ENCODE measurements around the gene FAM210A.

The FAM210A gene

DNA sequence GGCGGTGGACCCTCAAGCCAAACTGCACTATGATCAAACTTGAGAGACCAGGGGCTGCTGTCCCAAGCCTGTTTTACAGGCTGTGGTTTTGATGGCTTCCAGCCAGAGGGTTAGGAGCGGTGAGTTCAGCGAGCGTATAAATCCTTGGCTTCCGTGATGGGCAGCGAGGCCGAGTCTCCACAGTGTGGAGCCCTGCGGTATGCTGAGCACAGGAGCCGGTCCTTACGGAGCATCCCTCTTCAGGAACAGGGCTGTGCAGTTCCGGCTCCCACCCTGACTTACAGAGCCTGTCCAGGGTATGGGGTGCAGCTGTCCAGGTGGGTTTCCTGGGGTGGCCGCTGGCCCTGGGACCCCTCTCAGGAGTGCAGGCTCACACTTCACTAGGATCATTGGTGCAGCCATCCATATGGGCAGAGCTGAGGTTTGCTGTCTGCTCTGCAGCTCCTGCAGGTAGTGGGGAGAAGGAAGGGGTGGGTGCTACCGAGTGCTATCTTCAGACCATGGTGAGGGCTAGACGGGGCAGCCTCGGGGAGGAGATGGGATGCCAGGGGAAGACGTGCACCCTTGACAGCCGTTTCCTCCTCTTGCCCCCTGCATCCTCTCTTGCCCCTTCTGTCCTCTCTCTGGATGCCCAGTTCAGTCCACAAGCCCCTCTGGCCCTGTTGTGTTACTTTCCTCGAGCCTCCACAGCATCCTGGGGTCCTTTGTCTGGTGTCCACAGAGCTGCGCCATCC, 104.3 kb downstream of the FAM210A start:
- no peak for DNase-seq (ENCODE audit: low read depth, low spot score)

DNA sequence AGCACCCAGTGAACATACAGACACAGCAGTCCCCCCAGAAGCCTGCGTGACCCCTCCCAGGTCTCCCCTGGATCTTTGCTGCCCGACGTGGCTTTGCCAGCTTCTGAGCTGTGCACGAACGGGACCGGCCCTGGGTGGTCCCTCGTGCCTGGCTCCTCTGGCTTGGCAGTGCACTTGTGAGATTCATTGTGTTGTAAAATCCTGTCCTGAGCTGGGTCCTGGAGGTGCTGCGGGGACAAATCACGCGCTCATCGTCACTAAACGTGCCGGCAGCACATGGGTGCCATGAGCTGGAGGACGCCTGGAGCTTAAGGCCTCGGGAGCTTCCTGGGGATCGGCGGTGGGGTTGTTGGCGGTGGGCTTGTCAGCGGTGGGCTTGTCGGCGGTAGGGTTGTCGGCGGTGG, 104.9 kb downstream of the FAM210A start:
- no peak for DNase-seq (ENCODE audit: low read depth, low spot score)

DNA sequence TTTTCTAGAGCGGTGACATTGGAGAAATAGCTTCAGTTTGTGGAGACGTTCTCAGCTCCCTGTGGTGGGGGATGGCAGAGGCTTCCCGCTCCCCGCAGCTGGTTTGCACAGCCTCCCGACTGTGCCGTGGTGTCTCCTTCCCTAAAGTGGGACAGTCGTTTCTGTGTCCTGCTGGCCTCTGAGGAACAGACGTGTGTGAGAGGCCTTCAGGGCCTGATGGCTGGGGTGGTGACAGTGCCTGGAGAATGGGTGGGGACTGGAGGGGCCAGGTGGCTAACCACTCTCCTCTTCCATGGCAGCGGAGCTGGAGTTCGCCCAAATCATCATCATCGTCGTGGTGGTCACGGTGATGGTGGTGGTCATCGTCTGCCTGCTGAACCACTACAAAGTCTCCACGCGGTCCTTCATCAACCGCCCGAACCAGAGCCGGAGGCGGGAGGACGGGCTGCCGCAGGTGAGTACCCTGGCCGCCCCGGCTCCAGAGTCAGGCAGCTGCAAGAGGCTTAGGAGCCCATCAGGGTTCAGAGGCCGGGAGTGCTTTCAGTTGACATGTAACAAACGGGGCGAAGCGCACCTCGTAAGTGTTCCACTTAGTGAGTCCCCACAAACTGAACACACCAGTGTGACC, 105.4 kb downstream of the FAM210A start:
- DNase-seq (ENCODE audit: low read depth, low spot score): no peak

DNA sequence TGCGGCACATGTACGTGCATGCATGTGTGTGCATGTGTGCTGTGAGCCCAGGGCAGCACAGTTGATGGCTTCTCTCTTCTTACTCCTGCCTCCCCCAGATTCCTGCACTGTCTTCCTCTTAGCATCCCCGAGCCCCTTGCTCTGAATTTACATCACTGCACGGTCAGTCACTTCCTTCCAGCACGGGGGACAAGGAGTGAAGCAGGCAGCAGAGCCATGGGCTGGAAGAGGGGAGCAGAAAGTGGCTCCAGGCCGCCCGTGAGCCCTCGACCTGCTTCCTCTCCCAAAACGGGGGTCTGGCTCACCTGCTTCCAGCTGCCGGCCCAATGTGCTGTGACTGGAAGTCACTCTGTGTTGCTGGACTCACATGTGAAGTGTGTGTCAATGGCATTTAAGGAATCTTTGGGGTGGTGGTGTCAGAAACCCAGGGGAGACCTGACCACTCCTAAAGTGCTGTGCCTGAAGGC, 106.1 kb downstream of the FAM210A start:
- DNase-seq (ENCODE audit: low read depth, low spot score): no peak

DNA sequence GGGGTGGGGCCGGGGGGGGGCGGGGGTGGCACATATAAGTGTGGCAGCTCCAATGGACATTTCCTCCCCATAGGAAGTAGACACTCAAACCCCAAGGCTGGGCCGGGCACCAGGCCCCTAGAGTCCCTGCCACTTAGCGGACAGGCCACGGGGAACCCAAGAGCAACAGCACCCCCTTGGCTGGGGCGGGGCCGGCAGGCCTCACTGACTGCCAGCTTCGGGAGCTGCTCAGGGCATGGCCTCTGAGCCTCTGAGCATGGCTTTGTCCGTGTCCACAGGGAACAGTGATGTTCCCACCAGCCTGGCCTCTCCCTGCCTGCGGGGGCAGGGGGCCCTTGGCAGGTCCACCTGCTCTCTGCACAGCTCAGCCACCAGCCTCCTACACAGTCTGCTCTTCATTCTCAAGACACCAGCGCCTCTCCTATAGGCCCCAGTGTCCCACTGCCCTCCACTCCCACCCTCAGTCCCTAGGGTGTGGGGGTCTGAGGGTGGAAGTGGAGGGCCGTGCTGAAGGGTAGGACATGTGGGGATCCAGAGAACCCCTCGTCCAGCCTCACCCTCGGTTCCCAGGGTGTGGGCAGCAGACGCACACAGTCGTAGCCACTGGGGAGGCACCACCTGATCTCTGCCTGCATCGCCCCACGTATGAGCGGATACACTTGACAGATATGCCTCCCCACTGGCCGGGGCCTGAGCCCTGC, 106.7 kb downstream of the FAM210A start:
- no peak for DNase-seq (ENCODE audit: low read depth, low spot score)

DNA sequence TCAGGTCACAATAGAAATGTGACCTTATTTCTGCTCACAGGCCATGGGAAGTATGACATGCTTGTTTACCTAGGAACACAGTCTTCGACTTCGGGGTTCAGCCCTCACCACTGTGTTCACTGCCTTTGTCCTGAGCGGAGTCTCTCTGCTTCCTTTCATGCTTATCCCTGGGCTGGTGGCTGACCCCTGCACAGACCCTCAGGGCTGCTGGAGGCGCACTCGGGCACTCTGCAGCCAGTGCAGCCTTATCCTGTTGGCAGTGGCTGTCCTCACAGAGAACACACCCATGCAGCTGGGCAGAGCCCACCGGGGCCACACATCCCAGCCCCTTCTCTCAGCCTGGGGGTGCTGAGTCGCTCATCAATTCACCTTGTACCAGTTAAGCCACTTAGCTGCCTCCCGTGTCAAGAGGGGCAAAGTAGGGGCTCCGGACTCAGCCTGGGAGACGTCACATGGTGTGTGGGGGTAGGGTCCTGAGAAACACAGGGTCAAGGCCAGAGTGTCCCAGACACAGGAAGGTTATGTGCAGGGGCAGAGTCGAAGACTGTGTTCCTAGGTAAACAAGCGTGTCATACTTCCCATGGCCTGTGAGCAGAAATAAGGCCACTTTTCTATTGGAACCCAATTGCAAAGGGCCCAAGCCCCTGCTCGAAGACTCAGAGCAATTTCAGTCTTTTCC, 107.5 kb downstream of the FAM210A start:
- no peak for DNase-seq (ENCODE audit: low read depth, low spot score)

DNA sequence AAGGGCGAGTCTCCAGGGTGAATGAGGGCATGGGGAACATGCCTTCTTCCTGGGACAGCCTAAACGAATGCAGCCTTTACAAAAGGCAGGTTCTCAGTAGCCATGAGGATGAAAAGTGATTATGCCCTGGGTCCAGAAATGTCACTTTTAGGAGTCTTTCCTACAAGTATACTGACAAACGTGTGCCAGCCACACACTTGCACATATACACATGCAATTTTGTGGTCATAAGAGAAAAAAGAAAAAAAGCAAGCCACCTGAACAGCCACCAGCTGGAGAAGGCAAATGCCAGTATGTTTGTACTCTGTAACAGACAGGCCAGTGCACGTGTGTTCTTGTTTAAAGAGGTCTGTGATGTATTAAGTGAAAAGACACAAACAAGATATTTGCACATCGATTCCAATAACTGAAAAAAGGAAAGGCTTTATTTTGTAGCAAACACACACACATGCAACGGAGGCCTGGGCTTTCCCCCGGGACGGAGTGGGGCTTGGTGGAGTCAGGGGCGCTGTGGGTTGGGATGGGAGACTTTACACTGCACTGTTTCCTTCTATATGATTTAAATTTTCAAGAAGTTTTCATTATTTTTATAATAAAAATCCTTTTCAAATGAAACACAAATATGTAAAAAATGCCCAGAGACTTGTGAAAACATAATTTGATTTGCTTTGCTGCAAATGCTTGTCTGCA, 108.4 kb downstream of the FAM210A start:
- no peak for DNase-seq (ENCODE audit: low read depth, low spot score)

DNA sequence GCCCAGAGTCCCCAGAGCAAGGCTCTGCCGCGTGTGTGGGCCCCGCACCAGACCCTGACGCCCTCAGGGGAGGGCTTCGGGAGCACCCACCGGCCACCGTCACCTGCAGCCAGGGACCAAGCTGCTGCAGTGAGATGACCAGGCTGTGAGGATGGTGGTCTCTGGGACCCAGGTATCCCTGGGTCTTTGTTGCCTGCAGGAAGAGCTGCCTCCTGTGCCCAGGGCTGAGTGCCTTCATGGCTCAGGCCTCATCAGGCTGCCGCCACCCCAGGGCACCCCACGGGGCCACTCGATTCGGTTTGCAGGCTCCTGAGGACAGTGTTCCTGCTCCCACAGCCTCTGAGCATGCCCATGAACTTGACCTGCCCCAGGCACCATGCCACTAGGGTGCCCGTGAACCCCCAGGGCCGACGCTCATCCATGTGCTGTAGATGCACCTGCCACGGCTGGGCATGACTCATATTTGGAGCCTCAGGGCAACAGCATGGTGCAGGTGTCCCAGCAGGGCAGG, 109.8 kb downstream of the FAM210A start:
- DNase-seq (ENCODE audit: low read depth, low spot score): no peak

DNA sequence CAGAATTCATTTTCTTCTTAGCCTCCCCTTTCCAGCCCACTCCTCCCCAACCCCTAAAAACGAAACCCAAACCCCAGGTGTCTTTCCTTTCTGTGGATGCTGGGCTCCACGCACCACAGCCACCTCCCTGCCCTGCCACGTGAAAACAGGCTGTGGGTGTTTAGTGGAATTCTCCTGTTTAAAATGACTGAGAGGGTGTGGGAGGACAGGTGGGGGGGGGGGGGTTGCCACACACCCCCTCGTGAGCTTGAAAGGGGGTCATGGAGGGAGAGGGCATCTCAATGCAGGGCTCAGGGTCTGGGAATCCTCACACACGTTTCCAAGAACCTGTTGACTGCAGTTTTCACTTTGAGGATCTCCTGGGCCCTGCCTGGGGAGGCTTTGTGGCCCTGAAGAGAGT, 110.3 kb downstream of the FAM210A start:
- DNase-seq (ENCODE audit: low read depth, low spot score): no peak

DNA sequence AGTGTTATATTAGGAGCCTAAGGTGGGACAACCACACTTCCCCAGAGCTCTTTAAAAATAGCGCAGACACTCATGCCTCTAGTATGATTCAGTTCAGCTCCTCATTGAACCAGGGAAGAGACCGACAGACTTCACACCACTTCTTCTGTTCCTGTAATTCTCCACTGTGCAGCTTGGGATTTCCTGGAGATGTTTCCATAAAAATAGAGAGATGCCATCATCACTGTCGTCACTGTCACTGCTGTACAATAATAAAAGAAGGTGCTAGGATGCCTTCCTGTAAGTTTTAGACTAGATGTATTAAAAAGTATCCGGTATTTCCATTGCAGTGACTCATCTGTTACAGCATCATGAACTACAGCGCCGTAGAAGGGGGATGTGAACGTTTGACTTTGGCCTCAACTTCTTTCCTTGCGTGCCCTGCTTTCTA, 110.9 kb downstream of the FAM210A start:
- DNase-seq (ENCODE audit: low read depth, low spot score): no peak

DNA sequence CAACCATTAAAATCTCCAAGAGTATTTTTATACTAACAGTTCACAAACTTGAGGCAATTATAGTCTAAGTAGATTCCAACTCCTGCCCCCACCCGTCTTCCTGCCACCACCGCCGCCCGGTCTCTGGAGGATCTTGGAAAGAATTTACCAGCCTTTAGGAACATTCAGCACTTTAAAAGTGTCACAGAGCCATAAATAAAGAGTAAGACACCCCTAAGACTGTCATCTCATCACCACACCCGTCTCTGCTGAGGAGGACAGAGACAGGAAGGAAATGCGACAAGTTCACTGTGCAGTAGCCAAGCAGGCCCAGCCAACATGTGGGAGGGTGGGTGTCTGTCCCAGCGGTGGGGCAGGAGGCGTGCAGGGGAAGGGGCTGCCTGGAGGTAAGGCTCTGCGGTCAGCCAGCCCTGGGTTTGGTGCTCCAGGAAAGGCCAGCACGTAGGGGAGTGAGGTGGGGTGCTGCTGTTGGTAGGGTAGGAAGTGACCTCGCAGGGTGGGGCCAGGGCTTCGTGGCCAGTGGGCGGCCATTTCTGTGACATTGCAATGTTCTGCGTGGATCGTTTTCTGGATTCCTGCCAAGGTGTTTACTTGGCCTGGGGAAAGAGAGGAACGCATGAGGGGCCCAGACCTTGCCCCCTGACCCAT, 111.6 kb downstream of the FAM210A start:
- DNase-seq (ENCODE audit: low read depth, low spot score): no peak

DNA sequence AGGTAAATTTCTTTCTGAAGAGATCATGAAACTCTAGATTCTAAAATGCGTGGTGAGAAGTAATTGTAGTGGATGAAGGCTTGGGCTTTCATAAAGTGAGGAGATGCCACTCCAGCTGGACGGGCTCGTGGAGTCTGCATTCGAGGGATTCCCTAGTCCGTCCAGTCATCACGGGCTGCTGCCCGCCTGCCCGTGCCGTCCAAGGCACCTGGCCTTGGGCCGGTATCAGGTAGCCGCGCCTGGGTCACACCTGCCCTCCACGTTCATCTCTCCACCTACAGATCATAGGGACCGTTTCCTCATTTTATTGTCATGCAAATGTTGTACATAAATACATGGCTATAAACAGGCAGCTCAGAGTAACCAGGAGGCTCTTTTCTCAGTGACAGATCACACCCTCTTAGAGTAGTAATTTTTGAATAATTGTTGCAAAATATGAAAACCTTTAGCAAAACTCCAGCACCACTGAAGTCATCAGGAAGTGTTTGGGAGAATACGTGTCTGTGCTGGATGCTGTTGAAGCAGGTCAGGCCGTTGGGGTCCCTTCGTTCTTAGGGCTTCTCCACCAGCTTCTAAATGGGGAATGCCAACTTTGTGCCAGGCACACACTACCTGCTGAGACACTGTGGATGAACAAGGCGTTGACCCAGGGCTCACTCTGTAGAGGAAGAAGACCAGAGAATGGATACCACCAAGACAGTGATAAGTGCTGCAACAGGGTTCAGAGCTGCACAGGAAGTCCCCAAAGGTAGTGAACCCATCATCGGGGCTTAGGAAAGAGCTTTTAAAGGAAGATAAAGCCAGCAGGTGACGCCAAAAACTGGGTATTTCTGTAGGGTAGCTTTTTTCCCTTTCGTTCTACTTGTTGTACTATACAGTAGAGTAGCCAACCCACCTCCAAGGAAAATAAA, 112.5 kb downstream of the FAM210A start:
- no peak for DNase-seq (ENCODE audit: low read depth, low spot score)

All from brain pericyte (primary cell).